HFFc6 (cell line): Measurements from ENCODE around the gene DRAXIN. TPM values are rescaled to one million over a fixed set of nuclear protein-coding genes. Genes with fewer than 3 reads are reported as not detected.

Source experiments
- DNase-seq: peaks from one replicate; pipeline ENCODE4 v3.0.0-alpha.2; 2018
- H3K27ac Mint-ChIP-seq: 2 replicates; pipeline ENCODE4 v1.8.0; 2020; ENCODE audit warnings: mild to moderate bottlenecking, mixed read lengths
- H3K27me3 Mint-ChIP-seq: 2 replicates; pipeline ENCODE4 v1.8.0; 2021; ENCODE audit warnings: mild to moderate bottlenecking, moderate library complexity, mixed read lengths; ENCODE audit not compliant: insufficient read depth
- H3K36me3 Mint-ChIP-seq: 2 replicates; pipeline ENCODE4 v1.8.0; 2021; ENCODE audit warnings: low read depth, mixed read lengths
- H3K4me1 Mint-ChIP-seq: 2 replicates; pipeline ENCODE4 v1.8.0; 2020; ENCODE audit warnings: low read depth, mixed read lengths
- H3K4me3 Mint-ChIP-seq: 2 replicates; pipeline ENCODE4 v1.8.0; 2020; ENCODE audit warnings: mild to moderate bottlenecking, moderate library complexity, mixed read lengths
- H3K9me3 Mint-ChIP-seq: 2 replicates; pipeline ENCODE4 v1.8.0; 2020; ENCODE audit warnings: mild to moderate bottlenecking, mixed read lengths
- total RNA-seq, 6 experiments: library from RNA; stranded (reverse); fragmentation: NEBNext Ultra II Directional; extraction: Animal tissue kit (Norgen Biotek cat#: 25700); gene quantifications; 2 replicates in 1 of 6; 3 replicates in 5 of 6; pipeline ENCODE4 v1.2.3, GENCODE V29; 2021
- TF ChIP-seq, protein P1 (sequence below): fragments of 200-600 bp; sonication (generic); IDR thresholded peaks from 2 replicates; pipeline ENCODE4 v1.5.0; 2021; ENCODE audit warnings: antibody characterized with exemption, mild to moderate bottlenecking

The DRAXIN gene
- total RNA-seq, 6 experiments from 2014 or later: not detected

DNA sequence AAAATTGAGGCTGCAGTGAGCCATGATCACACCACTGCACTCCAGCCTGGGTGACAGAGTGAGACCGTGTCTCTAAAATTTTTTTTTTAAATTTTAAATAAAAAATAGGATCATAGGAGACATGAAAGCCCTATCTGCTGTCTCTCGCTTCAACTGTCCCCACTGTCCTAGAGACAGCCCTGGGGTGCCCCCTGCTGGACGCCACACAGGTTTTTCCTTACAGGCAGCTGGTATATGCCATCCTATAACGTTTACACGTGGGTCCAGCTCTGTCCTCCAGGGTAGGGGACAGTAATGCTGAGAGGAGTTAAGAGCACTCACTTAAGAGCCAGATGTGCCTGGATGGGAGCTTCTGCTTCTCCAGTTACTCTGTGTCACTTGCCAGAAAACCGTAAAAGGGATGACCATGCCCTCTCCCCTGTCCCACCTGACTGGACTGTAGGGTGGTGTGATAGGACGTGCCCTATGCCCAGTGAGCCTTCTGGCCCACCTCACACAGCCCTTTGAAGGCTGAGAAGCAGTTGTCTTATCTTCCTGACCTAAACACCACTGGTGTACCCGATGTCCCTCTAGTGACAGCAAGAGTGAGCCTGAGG, 45.7 kb upstream of the DRAXIN start:
- Mint-ChIP-seq H3K4me3 (no peak overlapping the region), H3K27me3 (peaks cover 21% of the 10 kb centered on the region), H3K27ac (no peak overlapping the region), H3K9me3 (no peaks in the 10 kb centered on the region), H3K4me1 (peaks cover 2% of the 10 kb centered on the region; the same call in 1 of the 2 replicates), H3K36me3 (no peaks in the 10 kb centered on the region)
- DNase-seq: peak; percentile 71
- TF ChIP-seq, protein P1, sequence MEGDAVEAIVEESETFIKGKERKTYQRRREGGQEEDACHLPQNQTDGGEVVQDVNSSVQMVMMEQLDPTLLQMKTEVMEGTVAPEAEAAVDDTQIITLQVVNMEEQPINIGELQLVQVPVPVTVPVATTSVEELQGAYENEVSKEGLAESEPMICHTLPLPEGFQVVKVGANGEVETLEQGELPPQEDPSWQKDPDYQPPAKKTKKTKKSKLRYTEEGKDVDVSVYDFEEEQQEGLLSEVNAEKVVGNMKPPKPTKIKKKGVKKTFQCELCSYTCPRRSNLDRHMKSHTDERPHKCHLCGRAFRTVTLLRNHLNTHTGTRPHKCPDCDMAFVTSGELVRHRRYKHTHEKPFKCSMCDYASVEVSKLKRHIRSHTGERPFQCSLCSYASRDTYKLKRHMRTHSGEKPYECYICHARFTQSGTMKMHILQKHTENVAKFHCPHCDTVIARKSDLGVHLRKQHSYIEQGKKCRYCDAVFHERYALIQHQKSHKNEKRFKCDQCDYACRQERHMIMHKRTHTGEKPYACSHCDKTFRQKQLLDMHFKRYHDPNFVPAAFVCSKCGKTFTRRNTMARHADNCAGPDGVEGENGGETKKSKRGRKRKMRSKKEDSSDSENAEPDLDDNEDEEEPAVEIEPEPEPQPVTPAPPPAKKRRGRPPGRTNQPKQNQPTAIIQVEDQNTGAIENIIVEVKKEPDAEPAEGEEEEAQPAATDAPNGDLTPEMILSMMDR: peak; percentile 91

DNA sequence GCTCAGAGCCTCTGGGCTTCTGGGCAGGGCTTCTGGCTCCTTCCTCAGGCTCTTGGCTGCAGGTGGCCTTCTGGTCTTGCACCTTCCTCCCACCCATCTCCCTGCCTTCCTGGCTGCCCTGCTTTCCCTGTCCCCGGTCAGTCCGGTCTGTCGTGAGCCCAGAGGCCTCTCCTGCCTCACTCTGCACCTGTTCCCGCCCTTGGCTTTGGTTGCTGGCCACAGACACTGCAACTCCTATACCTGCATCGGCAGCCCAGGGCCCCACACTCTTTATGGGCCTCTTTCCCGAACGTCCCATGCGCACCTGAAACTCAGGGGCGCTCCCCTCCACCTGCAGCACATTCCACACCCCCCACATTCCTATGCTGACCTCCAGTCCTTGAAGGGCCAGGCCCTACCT, 45.2 kb upstream of the DRAXIN start:
- TF ChIP-seq, protein P1: no peak
- peaks cover 23% of the 10 kb centered on the region for H3K27me3 Mint-ChIP-seq

DNA sequence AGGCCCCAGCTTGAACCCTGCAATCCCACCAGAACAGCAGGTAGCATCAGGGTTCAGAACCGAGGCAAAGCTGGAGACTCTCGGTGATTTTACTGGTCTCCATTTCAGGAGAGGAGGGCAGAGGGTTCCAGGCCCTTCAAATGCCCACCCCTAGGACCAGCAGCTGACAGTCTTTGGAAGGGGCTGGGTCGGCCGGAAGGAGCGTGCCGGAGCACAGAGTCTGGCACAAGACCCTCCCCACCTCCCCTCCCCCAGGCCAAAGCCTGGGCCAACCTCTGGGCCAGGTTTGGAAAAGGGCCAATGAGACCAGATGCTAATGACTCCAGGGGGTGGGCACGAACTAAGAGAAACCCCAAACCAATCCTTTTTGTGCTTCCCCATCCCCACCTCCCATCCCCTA, 44.2 kb upstream of the DRAXIN start:
- TF ChIP-seq, protein P1: no peak
- no peak for DNase-seq
- Mint-ChIP-seq H3K36me3 (no peaks in the 10 kb centered on the region), H3K27ac (no peak overlapping the region), H3K27me3 (peaks cover 20% of the 10 kb centered on the region), H3K9me3 (no peaks in the 10 kb centered on the region), H3K4me3 (no peak overlapping the region), H3K4me1 (peaks cover 5% of the 10 kb centered on the region; the same call in 1 of the 2 replicates)

More for the DNA sequence above, 45.2 kb upstream of the DRAXIN start:
- Mint-ChIP-seq H3K36me3 (no peaks in the 10 kb centered on the region), H3K4me1 (peaks cover 5% of the 10 kb centered on the region; the same call in 1 of the 2 replicates), H3K27ac (no peak overlapping the region), H3K4me3 (no peak overlapping the region), H3K9me3 (no peaks in the 10 kb centered on the region)
- DNase-seq: no peak

DNA sequence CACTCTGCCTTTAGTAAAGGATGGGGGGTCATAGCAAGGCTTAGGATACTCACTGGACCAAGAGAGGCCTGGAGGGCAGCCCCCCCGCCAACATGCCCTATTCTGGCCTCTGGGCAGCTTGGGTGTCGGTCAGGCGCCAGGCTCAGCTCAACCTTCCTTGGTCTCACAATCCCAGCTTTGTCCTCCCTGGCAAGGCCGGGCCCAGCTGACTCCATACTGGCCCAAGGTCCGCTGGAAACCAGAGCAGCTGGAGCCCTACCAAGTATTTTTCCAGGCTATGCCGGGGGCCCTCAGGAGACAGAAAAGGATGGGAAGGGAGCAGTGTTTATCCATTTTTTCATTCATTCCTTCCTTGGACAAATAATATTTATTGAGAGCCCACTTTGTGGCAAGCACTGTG, 43.5 kb upstream of the DRAXIN start:
- no peak for DNase-seq
- peaks cover 5% of the 10 kb centered on the region; the same call in 1 of the 2 replicates for H3K4me1 Mint-ChIP-seq
- H3K36me3 Mint-ChIP-seq: no peaks in the 10 kb centered on the region
- H3K27ac Mint-ChIP-seq: no peak overlapping the region
- H3K4me3 Mint-ChIP-seq: no peak overlapping the region
- TF ChIP-seq, protein P1: no peak
- H3K27me3 Mint-ChIP-seq: peaks cover 22% of the 10 kb centered on the region
- no peaks in the 10 kb centered on the region for H3K9me3 Mint-ChIP-seq

DNA sequence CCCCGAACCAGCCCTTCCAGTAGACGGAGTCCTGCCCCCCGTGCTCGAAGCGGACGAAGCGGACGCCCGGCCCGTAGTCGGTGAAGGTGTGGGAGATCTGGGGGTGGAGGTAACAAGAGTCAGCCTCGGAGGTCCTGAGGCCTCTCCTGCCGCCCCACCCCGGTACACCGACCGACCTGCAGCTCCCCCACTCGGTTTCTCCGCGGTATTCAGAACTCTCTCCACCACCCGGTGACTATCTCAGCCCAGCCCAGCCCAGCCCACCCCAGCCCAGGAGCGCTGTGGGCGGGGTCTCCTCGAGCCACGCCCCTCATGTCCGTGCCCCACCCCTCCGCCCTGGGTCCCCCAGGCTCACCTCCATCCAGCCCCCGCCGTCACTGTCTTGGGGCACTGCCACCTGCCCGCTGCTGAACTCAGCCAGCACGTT, 42.8 kb upstream of the DRAXIN start:
- no peak for DNase-seq

More for the DNA sequence above, 42.8 kb upstream of the DRAXIN start:
- Mint-ChIP-seq H3K9me3 (no peaks in the 10 kb centered on the region), H3K36me3 (no peaks in the 10 kb centered on the region), H3K4me1 (peaks cover 5% of the 10 kb centered on the region; the same call in 1 of the 2 replicates), H3K4me3 (no peak overlapping the region), H3K27ac (no peak overlapping the region), H3K27me3 (peaks cover 19% of the 10 kb centered on the region)
- TF ChIP-seq, protein P1: no peak
